Right lobe of liver (tissue), 6 donors: ENCODE measurements around the gene PTPRU. TPM values are rescaled to one million over a fixed set of nuclear protein-coding genes. Genes with fewer than 3 reads are reported as not detected.

Experiments
- ATAC-seq, 4 donors: fragments of 200-7000 bp; cut with Tn5 transposase; one replicate each; pipeline ENCODE4 v1.9.1; 2020; ENCODE audit warnings: mild to moderate bottlenecking in 4 of 4, moderate library complexity in 4 of 4
- DNase-seq, 3 donors: peaks; one replicate each; pipeline ENCODE4 v3.0.0-alpha.2; 2020
- H3K27ac ChIP-seq, 3 donors: fragments of 200-600 bp; one replicate each; pipeline ENCODE4 v1.8.0; 2022
- H3K27me3 ChIP-seq, 2 donors: fragments of 200-600 bp; one replicate each; pipeline ENCODE4 v1.8.0; 2022
- H3K36me3 ChIP-seq, 4 donors: fragments of 200-600 bp; sonication (generic) in 1 of 4; one replicate each; pipeline versions ENCODE4 v1.5.1 to v1.8.0; 2017 to 2022; ENCODE audit warnings: control low read depth in 1 of 4
- H3K4me1 ChIP-seq, 4 donors: fragments of 200-600 bp; sonication (generic) in 1 of 4; one replicate each; pipeline versions ENCODE4 v1.5.1 to v1.8.0; 2017 to 2022; ENCODE audit warnings: control low read depth in 1 of 4
- H3K4me3 ChIP-seq, 3 donors: fragments of 200-600 bp; one replicate each; pipeline ENCODE4 v1.8.0; 2022
- H3K9me3 ChIP-seq, 4 donors: fragments of 200-600 bp; sonication (generic) in 1 of 4; one replicate each; pipeline versions ENCODE4 v1.5.1 to v1.8.0; 2017 to 2022; ENCODE audit warnings: control low read depth in 1 of 4
- POLR2A ChIP-seq: fragments of 450-650 bp; IDR thresholded peaks from one replicate; pipeline ENCODE4 v1.6.1; 2017; ENCODE audit warnings: antibody characterized with exemption, mild to moderate bottlenecking
- WGBS: methylation state at CpG from one replicate; pipeline ENCODE4 v1.1.6; 2018; ENCODE audit warnings: low coverage, low lambda C conversion rate; ENCODE audit not compliant: insufficient coverage; ENCODE audit errors: missing lambda C conversion rate; 5-methylcytosine and 5-hydroxymethylcytosine counted together
- intact Hi-C, 2 donors: fragments of 100-400 bp; cut with DNase I; formaldehyde crosslinking; loops; one replicate each; pipeline versions ENCODE4 v1.11.2 to v1.14.1; 2022
- total RNA-seq, 6 experiments: library from RNA; depleted of rRNA in 2 of 6; stranded (reverse); fragments of >200 nt in 2 of 6; fragmentation: NEBNext Ultra II Directional in 3 of 6; extraction: Animal tissue kit (Norgen Biotek cat#: 25700) in 3 of 6; gene quantifications; one replicate each; pipeline versions ENCODE4 v1.1.0 to v1.2.4, GENCODE V29; 2016 to 2023
- TF ChIP-seq, protein P1 (sequence below), 4 donors: fragments of 200-600 bp in 3 of 4; fragments of 450-650 bp in 1 of 4; IDR thresholded peaks; one replicate each; pipeline versions ENCODE4 v1.5.1 to v1.8.0; 2016 to 2022; ENCODE audit warnings: antibody characterized with exemption in 4 of 4, mild to moderate bottlenecking in 2 of 4
- donor health status: DM: no; HTN: yes; CAD: no.
- donor health status: DM: no; HTN: no; CAD: no.
- donor health status: DM: no; HTN: no; CAD: no.
- donor health status: DM: no; HTN: yes; CAD: no.
- donor health status: DM: no; HTN: yes; CAD: no.

PTPRU gene
- total RNA-seq, 6 experiments from 2014 or later, result 4.8 to 22.3 (median 14.5) TPM

DNA sequence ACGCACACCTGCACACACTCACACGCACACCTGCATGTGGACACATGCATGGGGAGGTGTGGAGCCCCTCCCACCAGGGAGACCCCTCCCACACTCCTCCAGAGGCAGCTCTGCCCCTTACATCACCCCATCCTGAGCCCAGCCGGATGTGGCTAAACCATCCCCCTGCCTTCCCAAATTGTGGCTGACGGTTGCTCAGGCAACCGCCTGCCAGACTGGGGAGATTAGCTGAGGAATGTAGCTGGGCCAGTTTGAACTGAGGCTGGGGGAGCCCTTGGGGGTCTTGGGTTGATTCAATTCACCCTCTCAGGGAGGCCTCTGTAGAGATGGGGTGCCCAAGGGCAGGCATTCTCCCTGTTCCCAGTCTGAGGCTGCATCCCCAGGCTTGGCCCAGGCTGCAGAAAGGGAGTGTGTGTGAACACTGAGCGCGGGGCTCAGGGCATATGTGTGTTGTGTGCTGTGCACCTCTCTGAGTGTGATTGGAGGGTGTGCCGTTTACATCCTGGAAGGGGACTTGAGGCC lies 12.9 kb downstream of the PTPRU start:
- no peak overlapping the region for H3K27ac ChIP-seq
- WGBS, result 76% methylated on average over 3 of the region's 8 CpGs
- no peaks in the 10 kb centered on the region for H3K27me3 ChIP-seq
- no peaks in the 10 kb centered on the region for H3K36me3 ChIP-seq
- peaks cover 0 to 7% (median 0%) of the 10 kb centered on the region in 4 donors for H3K4me1 ChIP-seq
- no peaks in the 10 kb centered on the region for H3K9me3 ChIP-seq
- TF ChIP-seq, protein P1, sequence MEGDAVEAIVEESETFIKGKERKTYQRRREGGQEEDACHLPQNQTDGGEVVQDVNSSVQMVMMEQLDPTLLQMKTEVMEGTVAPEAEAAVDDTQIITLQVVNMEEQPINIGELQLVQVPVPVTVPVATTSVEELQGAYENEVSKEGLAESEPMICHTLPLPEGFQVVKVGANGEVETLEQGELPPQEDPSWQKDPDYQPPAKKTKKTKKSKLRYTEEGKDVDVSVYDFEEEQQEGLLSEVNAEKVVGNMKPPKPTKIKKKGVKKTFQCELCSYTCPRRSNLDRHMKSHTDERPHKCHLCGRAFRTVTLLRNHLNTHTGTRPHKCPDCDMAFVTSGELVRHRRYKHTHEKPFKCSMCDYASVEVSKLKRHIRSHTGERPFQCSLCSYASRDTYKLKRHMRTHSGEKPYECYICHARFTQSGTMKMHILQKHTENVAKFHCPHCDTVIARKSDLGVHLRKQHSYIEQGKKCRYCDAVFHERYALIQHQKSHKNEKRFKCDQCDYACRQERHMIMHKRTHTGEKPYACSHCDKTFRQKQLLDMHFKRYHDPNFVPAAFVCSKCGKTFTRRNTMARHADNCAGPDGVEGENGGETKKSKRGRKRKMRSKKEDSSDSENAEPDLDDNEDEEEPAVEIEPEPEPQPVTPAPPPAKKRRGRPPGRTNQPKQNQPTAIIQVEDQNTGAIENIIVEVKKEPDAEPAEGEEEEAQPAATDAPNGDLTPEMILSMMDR (IDR thresholded peaks at IDR 0.05), result no peak
- TF ChIP-seq POLR2A, result no peak
- H3K4me3 ChIP-seq, result no peak overlapping the region
- no peak for ATAC-seq
- intact Hi-C loops, result loop anchor here in 1 of 2 donors (10.0 kb wide), 1 partner anchor 1136 kb away; no protein-coding TSS in a partner anchor
- DNase-seq, result no peak

DNA sequence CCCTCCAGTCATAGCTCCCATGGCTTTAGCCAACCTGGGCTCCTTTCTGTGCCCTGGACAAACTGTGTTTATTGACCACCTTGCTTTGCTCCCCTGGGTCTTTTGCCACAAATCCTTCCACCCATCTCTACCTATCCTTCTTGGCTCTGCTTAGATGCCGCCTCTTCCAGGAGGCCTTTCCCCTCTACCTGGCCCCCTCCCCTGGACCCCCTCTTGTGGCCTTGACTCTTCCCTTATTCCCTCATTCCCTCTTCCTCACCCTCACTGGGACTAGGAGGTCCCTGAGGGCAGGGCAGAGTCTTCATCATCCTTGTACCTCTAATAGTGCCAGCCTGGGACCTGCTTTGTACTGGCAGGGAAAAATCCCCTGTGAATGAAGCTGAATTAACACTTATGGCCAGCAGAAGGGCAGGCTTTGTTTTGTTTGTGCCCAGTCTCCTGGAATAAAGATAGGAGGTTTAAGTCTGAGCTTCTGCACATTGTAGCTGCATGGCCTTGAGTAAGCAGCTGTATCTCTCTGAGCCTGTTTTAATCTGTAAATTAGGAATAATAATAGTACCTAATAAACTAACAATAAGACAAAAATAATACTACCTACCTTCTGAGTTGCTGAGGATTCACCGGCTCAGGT lies 13.7 kb downstream of the PTPRU start:
- 92% methylated on average over 2 of the region's 2 CpGs for WGBS
- no peak for ATAC-seq
- no peak overlapping the region for H3K27ac ChIP-seq
- no peaks in the 10 kb centered on the region for H3K27me3 ChIP-seq
- H3K4me1 ChIP-seq, result peaks cover 0 to 7% (median 0%) of the 10 kb centered on the region in 4 donors
- no peaks in the 10 kb centered on the region for H3K9me3 ChIP-seq
- no peak for TF ChIP-seq POLR2A
- TF ChIP-seq, protein P1 (IDR thresholded peaks at IDR 0.05), result no peak
- no peak overlapping the region for H3K4me3 ChIP-seq
- intact Hi-C loops, result loop anchor here in 1 of 2 donors (10.0 kb wide), 1 partner anchor 1135 kb away; no protein-coding TSS in a partner anchor
- DNase-seq, result no peak
- no peaks in the 10 kb centered on the region for H3K36me3 ChIP-seq

DNA sequence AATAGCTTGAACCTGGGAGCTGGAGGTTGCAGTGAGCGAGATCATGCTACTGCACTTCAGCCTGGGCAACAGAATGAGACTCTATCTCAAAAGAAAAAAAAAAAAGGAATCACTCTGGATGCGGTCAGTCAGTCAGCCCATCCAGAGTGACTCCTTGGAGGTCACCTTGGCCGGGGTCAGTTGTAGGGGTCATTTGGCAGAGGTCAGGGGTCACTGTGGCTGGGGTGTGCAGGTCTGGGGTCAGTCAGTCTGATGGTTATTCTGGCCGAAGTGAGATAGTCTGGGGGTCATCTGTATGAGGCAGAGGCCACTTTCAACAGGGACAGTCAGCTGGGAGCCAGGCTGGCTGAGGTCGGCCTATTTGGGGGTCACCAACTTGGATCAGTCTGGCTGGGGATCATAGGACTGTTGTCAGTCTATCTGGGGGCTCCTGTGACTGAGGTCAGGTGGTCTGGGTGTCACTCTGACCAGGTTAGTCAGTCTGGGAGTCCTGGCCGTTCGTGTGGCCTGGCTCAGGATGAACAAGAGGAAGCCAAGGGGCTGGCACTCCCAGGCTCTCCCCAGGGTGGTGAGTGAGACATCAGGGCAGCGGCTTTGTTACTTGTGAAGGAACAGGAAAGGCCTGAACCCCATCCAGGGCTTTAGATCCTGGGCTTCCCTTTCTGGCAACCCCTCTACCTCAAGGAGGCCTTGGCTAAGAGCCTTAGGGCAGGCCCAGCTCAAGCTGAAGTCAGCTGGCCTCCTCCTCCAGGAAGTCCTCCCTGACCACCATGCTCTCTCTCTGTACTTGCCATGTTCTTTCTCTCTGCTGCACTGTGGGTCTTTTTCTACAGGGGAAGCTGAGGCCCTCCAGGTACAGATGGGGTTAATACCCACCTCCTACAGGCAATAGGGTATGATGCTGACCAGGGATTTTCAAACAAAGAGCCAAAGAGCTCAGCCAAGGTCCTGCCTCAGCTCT lies 15.1 kb downstream of the PTPRU start:
- TF ChIP-seq, protein P1 (IDR thresholded peaks at IDR 0.05), result no peak
- no peak for TF ChIP-seq POLR2A
- DNase-seq (no peak), ATAC-seq (no peak)

DNA sequence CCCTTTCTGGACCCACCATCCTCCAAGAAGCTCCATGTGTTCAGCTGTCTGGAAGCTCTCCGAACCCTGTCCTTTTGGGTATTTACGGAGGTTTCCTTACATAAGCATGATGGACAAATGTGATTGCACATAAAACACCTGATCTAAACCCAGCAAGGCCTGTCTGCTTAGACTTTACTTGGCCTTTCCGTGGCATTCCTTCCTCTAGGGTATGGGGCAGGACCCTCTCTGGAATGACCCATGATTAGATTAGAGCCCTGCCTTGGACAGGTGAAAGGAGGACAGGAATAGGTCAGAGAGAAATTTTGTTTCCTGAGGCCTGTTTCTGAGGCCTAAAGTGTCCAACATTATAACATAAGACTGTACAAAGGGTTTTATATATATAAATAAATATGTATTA lies 16.9 kb downstream of the PTPRU start:
- TF ChIP-seq POLR2A, result no peak
- TF ChIP-seq, protein P1 (IDR thresholded peaks at IDR 0.05), result no peak
- H3K4me1 ChIP-seq, result peaks cover 0 to 6% (median under 1%) of the 10 kb centered on the region in 4 donors
- no peak overlapping the region for H3K27ac ChIP-seq
- no peaks in the 10 kb centered on the region for H3K27me3 ChIP-seq
- WGBS, result 86% methylated on average over 3 of the region's 3 CpGs
- DNase-seq (no peak), ATAC-seq (no peak)
- H3K36me3 ChIP-seq, result no peaks in the 10 kb centered on the region
- intact Hi-C loops, result no loop called here
- H3K4me3 ChIP-seq, result no peak overlapping the region
- no peaks in the 10 kb centered on the region for H3K9me3 ChIP-seq

More for the DNA sequence above, 15.1 kb downstream of the PTPRU start:
- Histone ChIP-seq H3K4me3 (no peak overlapping the region), H3K27me3 (no peaks in the 10 kb centered on the region), H3K36me3 (no peaks in the 10 kb centered on the region), H3K27ac (no peak overlapping the region), H3K4me1 (peaks cover 0 to 5% (median 0%) of the 10 kb centered on the region in 4 donors), H3K9me3 (no peaks in the 10 kb centered on the region)
- intact Hi-C loops, result no loop called here
- WGBS, result 95% methylated on average over 2 of the region's 8 CpGs
